ENCODE measurements around the gene ADAMTS15.

GRCh38 chr11:130470832-130471706 is 22.6 kb downstream of the ADAMTS15 start:
- TF ChIP-seq, protein P1, sequence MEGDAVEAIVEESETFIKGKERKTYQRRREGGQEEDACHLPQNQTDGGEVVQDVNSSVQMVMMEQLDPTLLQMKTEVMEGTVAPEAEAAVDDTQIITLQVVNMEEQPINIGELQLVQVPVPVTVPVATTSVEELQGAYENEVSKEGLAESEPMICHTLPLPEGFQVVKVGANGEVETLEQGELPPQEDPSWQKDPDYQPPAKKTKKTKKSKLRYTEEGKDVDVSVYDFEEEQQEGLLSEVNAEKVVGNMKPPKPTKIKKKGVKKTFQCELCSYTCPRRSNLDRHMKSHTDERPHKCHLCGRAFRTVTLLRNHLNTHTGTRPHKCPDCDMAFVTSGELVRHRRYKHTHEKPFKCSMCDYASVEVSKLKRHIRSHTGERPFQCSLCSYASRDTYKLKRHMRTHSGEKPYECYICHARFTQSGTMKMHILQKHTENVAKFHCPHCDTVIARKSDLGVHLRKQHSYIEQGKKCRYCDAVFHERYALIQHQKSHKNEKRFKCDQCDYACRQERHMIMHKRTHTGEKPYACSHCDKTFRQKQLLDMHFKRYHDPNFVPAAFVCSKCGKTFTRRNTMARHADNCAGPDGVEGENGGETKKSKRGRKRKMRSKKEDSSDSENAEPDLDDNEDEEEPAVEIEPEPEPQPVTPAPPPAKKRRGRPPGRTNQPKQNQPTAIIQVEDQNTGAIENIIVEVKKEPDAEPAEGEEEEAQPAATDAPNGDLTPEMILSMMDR (IDR thresholded peaks at IDR 0.05): no peak
- TF ChIP-seq POLR2AphosphoS5 (IDR thresholded peaks at IDR 0.05) (no peak), POLR2A (IDR thresholded peaks at IDR 0.05) (no peak)

Measured in breast epithelium (tissue), 3 donors.